Right renal pelvis (tissue), 4 donors: ENCODE data around the gene FYB1. TPM values are rescaled to one million over a fixed set of nuclear protein-coding genes. Genes with fewer than 3 reads are reported as not detected.

ENCODE experiments used
- DNase-seq, 4 donors: peaks; one replicate each; pipeline ENCODE4 v3.0.0-alpha.2; 2013; ENCODE audit warnings: low read depth in 4 of 4, low spot score in 3 of 4, missing footprints in 1 of 4
- polyA plus RNA-seq, 4 donors: library from polyadenylated mRNA; unstranded; fragments of 120-200 nt; gene quantifications; one replicate each; pipeline ENCODE4 v1.2.1, GENCODE V29; 2013; ENCODE audit not compliant: insufficient read length in 4 of 4

Gene FYB1
- polyA plus RNA-seq, 4 donors = 3.4 to 5.2 (median 4.2) TPM

DNA sequence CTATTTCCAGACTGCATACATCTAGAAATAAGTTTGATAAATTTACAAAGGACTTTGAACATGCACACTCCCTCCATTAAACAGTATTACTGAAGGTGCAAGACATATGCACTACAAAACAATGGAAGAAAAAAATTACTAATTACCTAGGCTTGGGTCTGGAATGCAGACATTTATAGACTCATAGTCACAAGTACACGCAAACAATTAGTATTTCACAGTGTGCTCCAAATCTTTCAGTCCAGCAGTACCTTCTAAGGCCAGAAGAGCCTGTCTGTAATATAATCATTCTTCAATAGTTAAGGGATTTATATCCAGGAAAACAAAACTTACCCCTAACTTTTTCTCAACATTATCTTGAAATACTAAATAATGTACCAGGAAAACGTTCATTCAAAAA lies 156.3 kb downstream of the FYB1 start:
- DNase-seq = no peak

DNA sequence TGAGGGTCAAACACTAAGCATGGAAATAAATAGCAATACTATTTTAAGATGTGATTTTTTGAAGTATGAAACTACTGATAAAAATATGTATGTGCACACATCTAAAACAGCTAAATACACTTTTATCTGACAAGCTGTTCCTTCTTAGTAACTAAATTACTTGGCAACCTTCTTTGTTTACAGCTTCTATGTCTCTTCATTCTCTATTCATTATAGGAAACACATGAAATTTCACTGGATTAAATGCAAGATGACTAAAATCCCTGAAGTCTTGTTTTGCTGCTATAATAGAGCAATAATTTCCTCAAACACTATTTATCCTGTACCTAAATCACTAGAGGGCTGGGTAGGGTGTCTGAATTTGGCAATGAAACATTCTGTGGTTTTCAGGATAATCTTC lies 156.8 kb downstream of the FYB1 start:
- DNase-seq = no peak

DNA sequence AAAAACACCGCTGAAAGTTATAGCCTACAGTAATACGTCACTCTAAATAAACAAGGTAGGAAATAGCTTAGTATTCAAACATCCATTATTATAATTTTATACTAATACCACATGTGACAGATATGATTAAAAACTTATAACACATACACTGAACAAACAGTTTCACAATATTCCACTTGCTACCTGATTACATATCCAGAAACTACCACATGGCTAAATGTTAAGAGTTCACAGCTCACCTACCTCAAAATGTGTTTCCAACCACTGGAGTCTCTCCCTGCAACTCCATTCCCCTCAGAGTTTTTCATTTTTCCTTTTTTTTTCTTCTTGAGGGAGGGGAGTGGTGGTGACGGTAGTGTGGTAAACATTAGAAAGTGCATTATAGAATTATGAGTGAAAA lies 157.3 kb downstream of the FYB1 start:
- DNase-seq = no peak

DNA sequence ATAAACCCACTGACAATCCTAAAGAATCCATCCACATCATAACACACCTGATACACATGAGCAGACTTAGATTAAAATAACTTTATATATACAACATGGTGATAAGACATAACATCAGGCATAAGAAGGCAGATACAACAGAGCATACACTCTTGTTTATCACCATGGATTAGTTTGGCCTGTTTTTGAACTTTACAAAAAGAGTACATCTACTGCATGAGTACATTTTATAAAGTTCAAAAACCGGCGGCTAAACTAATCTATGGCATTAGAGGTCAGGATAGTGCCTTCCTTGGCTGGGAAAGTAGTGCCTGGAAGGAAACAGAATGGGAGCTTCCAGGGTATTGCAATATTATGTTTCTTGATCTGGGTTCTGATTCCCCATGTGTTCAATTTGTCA lies 160.3 kb downstream of the FYB1 start:
- no peak for DNase-seq

DNA sequence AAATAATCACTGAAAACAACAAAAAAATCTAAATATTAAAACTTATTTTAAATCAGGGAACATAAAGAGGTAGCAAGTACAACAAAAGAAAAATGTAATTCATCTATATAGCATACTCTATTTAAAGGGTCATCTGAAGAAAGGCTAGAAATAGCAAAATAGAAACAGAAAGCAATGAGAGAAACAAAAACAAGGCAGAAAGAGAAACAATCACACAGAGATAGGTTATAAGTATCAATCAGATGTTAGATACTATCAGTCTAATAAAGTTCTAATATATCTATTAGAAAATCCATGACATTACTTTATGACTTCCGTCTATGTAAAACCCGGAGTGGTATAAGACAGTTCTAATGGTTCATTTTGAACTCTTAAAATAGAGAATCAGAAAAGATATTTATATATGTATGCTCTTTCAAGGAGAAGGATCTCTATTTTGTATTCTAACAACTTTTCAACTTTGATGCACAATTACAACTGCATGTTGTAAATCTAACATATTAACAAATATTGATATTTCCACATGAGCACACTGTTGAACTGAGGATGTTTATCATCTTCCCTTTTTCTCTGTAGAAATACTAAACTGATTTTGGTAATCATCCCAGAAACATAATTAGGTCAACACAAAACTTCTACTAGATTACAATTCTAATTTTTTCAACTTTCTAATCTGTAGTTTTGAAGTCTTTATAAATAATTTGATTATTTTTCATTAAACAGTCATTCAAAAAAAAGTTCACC lies 161.0 kb downstream of the FYB1 start:
- no peak for DNase-seq

DNA sequence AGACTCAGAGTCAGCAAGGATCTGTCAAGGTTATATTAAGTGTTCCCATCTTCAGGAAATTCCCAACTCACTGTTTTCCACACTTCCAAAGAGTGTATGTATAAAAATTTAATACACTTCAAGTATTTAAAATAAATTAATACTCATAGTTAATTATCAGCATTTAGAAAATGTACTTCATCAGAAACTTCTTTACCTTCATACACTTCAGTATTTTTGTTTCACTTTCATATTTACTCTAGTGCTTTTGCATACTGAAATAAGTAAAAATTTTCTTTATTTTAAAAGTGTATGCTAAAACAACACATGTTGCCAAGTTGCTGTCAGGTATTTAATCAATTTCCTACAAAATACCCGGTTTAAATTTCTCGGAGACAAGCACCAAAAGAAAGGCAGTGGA lies 161.6 kb downstream of the FYB1 start:
- DNase-seq = no peak

DNA sequence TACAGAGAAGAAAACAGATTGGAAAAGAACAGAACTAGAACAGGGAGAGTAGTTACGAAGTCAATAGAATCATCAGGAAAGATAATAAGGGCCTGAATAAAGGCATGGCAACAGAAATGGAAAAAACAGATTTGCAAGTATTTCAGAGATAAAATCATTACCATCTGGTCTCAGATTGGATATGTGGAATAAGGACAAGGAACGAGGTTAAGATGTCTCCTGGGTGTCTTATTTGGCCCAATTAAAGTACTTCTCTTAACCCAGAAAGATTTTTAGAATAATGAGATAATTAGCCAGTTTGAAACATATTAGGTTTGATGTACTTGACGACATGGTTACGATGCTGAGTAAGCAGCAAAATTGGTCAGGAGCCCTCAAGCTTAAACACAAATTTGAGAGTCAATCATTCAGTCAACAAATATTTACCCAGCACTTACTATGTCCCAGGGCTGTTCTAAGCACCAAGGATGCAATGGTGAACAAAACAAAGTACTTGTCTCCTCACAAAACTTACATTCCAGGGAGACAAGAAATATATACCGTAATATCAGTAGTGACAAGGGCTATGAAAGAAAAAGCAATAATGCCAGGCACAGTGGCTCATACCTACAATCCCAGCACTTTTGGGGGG lies 163.5 kb downstream of the FYB1 start:
- DNase-seq = no peak

Other genes starting within 250 kb of the FYB1 start
- gene RICTOR, start 145.2 kb downstream of the FYB1 start, polyA plus RNA-seq = 10 to 100 TPM; 20.9 to 28.0 (median 25.3) TPM
- under 1 TPM; 0.16 to 0.35 (median 0.29) TPM for gene C9, start 144.9 kb upstream of the FYB1 start, polyA plus RNA-seq
- 100 to 1,000 TPM; 191 to 239 (median 202) TPM for gene DAB2, start 205.4 kb upstream of the FYB1 start, polyA plus RNA-seq